Dermis blood vessel endothelial cell (primary cell): ENCODE data around the gene MRPS24. TPM values are rescaled to one million over a fixed set of nuclear protein-coding genes. Genes with fewer than 3 reads are reported as not detected.
"Not testable (repeated sequence)": the region's sequence is repeated elsewhere in the genome, so short reads cannot be mapped to it uniquely, and the experiment has no call there.

Experiments used
- DNase-seq: peaks from one replicate; pipeline ENCODE4 v3.0.0; 2010
- total RNA-seq: library from RNA; depleted of rRNA; stranded (reverse); fragments of >200 nt; gene quantifications from 2 replicates; pipeline ENCODE4 v1.2.3, GENCODE V29; 2014

Gene MRPS24
- total RNA-seq = 56.5 and 88.3 TPM in 2 replicates

DNA sequence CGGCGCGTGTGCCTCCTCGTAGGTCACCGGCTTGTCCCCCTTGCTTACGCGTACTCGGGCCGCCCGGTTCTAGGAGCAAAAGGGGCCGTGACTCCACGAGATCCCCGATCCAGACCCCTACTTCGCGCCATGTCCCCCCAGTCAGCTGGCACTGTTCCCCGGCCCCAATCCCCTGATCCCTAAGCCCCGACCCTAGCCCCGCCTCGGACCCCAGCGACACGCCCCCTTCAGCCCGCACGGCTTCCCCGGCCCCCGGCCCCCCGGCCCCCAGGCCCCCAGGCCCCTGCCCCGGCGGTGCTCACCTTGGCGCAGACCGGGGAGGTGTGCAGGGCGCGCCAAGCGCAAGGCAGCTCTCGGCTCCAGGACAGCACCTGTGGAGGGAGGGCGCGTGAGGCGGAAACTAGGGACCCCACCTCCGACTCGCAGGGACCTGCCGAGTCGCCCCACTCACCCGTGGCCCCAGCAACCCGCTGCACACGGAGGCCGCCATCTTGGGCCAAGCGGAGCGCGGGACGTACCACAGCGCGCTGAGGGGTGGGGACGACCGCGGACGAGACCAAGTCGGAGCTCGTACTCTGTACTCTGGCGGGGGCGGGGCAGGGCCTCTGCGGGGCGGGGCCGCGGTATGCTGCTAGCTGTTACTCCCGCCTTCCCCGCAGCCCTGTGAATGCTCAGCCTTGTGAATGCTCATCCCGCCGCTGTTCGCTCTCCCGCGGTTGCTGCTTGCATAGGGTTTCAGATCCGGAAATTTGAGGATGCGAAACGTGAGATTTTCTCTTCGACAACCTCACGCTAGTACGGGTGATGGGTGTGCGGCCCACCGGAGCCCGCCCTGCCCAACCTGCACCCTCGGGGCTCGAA is at the start of gene MRPS24:
Gene MRPS24 (minus strand): TSS at position 512 of the 861 bp plus-strand sequence. CDS start 22 bp downstream, at position 490.
- peak; percentile 97 for DNase-seq

DNA sequence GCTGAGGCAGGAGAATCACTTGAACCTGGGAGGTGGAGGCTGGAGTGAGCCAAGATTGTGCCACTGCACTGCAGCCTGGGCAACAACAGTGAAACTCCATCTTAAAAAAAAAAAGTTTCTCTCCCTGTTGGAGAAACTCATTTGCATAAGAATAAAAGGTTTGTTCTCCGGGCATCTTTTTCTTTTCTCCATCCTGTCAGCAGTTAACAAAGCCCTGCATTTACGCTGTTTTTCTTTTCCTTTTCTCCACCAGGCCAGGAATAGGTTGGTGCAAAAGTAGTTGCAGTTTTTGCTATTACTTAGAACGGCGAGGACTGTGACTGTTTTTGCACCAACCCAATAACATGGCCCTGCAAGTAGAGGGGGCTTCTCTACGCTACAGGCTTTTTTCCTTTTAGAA is 46.6 kb upstream of the MRPS24 start:
- no peak for DNase-seq

DNA sequence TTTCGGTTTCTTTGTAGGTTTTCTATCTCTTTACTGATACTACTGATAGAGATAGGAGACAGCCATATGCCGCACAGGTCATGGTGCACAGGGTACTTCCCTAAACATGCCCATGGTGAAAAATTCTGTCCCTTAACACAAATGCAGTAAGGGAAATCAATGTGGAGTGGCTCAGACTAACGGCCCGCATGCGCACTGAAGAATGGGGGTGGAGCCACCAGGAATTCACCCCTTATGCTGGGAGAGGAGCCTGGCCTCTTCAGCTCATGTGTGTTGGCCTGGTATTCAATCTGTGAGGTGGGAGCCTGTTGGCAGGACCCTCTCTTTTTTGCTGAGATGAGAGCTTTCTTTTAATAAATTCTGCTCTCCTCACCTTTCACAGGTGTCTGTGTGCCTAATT is 45.5 kb upstream of the MRPS24 start:
- DNase-seq = no peak

DNA sequence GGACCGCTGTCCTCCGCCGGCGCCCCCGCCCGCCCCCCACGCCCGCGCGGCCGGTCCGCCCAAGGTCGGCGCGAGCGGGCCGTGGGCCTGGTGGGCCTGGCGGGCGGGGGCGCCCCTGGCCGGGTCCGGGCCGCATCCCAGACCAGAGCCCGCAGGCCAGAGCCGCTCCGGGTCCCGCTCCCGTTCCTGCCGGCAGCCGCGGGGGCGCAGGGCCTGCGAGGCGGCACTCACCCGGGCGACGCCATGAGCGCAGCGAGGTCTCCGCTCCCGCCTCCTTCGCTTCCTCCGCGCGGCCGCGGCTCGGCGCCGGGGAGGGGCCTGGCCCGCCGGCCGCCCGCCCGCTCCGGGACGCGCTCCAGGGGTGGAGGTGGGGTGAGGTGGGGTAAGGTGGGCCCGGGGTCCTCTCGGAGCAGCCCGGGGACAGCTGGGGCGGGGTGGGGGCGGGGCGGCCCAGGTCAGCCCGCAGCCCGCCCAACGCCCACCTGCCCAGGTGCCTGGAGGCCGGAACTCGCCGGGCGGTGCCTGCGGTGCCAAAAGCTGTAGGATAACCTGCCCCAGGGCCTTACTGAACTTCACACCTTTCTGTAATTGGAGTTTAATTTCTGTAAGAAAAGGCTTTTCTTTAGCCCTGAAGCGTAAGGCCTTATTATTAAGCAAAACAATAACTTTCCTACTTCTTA is 37.2 kb upstream of the MRPS24 start, which contains the start of gene URGCP:
Gene URGCP (minus strand): TSS at position 266 of the 680 bp plus-strand sequence. CDS start 21 bp downstream, at position 245.
- peak; percentile 56 for DNase-seq

DNA sequence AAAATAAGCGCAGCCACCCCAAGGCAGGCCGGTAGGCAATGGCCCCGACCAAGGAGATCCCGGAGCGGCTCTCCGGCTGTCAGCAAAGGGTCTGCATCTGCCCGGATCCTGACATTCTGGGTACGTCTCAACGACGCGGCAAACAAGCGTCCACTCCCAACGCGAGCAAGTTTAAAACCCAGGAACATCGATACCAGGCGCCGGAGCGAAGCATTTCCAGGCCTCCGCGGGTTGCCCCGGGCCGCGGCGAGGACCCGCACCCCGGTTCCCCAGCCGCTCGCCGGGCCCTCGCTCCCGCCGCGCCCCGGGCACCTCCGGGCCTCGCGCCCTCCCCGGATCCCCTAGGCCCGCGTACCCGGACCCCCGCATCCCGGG is 36.6 kb upstream of the MRPS24 start:
- peak; percentile 60 for DNase-seq

DNA sequence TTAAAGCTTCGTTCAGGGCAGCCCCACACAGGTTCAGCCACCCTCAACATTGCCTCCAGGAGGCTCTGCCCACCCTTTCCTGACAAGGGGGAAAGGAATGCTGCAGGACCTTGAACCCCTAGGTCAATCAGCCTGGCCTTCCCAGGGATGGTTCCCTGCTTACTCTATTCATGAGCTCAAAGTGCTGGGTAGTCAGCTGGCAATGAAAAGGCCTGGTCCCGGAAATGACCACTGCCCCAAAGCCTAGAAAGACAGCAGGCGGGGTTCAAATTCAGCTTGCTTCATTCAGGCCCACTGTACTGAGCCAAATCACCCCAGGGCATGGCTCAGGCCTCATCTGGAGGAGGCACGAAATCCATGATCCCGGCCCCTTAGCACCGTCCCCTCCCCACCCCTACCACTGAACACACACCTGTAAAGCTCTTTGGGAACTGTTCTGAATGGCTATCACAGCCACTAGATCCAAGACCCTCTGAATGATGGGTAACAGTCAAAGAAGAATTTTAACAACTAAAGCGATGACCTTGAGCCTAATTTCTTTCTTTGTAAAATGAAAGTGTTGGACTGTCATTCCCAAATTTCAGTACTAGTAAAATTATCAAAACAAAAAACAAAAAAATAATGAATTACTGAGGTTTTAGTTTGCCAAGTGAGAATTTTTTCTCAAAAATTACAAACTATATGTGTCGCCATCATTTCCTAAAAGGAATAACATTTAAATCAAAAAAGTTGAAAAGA is 36.1 kb upstream of the MRPS24 start:
- DNase-seq = peak; percentile 26

DNA sequence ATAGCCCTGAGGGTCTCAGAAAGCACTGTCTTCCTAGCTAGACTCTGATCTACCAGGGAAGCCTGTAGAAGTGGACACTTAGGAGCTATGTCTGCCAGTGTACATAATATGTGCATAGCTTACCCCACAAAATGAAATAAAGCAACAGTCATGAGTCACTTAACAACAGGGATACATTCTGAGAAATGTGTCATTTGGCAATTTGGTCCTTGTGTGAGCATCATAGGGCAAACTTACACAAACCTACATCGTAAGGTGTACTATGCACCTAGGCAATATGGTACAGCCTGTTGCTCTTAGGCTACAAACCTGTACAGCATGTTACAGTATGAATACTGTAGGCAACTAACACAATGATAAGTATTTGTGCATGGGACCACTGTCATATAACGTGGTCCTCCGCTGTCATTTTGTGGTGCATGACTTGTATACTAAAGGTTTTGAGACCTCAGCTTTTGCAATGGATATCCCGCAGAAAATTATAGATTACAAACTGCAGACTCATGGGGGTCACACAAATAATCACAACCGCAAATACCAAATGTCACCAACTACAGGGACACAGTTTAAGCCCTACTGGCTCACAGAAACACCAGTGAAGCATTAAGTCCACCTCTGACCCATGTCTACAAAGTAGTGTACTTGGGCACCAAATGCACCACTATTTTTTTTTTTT is 35.4 kb upstream of the MRPS24 start:
- no peak for DNase-seq

DNA sequence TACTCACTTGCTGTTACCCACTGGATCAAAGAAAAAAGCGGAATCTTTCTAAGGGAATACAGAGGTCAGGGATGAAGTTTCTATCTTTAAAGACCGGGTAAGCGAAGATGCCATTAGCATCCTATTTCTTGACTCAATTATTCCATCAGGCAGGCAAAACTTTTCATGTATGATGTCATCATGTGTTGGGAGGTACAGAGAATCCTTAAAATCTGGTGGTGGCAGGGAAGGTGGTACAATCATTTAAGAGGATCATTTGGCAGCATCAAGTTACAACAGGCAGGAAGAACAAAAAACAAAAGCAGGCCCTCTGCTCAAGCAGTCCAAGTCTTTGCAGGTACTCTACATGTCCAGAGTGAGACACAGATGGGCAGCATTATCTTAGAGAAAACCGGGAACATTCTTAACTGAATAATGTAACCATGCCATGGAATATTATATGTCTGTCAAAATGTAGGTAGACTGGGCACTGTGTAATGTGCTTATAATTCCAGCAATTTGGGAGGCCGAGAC is 33.3 kb upstream of the MRPS24 start:
- no peak for DNase-seq

DNA sequence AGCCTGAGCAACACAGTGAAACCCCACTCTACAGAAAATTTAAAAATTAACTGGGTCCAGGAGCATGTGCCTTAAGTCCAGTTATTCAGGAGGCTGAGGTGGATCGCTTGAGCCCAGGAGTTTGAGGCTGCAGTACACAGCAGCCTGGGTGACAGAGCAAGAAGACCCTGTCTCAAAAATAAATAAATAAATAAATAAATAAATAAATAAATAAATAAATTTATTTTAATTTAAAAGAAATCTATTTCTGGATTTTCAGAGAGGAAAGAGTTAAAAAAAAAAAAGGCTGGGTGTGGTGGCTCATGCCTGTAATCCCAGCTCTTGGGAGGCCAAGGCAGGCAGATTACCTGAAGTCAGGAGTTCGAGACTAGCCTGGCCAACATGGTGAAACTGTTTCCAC is 29.3 kb upstream of the MRPS24 start:
- DNase-seq = not testable (repeated sequence)

DNA sequence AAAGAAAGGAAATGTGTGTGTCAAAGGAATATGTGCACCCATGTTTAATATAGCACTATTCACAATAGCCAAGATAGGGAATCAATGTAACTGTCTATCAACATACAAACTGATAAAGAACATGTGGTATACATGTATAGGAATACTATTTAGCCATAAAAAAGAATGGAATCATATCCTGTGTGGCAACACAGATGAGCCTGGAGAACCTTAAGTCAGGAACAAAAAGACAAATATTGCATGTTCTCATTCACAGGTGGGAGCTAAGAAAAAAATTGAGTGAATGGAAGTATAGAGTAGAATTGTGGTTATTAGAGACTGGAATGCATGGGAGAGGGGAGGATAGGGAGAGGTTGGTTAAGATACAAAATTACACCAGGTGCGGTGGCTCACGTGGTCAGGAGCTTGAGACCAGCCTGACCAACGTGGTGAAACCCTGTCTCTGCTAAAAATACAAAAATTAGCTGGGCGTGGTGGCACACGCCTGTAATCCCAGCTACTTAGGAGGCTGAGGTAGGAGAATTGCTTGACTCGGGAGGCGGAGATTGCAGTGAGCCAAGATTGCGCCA is 26.6 kb upstream of the MRPS24 start:
- DNase-seq = no peak

DNA sequence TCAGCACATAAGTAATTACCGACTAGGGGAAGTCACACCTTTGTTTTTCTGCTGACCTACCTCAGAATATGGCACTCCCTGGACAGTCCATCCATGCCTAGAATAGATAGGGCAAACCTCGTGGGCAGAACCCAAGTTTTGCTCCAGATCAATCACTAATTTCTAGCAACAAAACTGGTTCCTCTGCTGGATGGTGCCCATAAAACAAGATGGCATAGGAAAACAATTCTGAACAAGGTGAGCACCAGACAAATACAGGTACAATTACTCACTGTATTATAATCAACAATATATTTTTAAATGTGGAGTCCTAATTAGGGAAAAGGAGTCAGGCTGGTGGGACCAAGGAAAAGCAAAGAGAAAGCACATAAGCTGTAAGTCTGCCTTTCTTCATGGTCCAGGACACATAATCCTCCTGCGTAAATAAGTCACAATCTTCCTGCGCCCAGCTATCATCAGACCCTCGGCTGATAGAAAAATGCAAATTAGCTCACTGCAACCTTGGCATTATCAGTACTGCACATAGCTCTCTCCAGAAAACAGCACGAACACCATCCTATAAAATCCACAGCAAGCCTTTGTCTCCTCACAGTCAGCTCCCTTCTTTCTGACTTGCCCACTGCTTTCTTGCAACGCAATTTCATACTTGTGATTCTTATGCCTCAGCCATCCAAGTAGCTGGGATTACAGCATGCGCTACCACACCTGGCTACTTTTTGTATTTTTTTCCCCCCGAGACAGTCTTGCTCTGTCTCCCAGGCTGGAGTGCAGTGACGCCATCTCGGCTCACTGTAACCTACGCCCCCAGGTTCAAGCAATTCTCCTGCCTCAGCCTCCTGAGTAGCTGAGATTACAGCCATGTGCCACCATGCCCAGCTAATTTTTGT is 22.0 kb upstream of the MRPS24 start:
- DNase-seq = no peak

DNA sequence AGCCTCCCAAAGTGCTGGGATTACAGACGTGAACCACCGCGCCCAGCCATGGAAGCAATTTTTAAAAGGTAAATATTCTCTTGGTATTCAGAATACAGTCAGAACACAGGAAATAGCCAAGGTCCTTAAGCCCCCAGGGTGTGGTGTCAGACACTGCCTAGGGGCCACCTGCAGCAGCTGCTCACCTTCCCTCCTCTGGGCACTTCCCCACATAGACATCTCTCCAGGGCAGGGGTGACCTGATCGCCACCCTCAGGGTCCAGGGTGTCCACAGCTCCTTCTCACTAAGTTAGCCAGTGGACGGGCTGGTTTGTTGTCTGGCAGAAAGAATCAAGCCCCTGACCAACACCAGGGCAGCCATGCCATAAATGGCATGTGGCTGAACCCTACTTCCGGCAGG is 21.2 kb upstream of the MRPS24 start:
- no peak for DNase-seq

DNA sequence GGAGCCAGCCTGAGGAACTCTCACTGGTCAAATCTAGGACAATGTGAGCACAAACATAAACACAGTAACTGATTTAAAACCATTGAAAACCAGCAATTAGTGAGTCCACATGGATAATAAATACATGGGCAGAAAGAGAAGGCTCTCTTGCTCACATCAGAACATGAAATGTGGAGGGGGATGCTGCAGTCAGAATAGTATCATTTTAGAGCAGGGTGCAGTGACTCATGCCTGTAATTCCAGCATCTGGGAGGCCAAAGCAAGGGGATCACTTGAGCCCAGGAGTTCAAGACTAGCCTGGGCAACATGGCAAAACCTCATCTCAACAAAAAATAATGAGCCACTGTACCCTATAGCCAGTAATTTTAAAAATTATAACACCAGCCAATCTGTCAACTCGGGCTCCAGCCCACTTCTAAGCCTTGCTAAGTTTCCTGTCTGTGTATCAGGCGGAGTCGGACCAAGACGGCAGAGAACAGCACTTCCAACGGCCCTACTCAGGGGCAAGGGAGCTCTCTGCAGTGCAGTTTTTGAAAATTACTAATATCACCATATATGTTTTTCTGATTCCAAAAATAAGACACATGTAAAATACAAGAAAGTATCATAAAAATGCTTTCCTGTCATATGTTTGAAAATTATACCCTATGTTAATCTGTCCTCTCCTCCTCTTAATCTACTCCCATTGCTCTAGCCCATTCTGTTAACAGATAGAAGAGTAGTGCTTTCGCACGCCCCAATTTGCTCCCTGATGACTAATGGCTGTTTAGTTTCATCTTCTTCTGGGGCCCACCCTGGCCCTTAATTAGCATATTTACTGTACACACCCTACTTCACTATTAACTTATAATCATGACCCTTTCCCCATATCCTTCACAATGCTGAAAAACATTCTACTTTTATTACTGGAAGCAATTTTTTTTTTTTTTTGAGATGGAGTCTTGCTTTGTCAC is 20.0 kb upstream of the MRPS24 start:
- DNase-seq = no peak

DNA sequence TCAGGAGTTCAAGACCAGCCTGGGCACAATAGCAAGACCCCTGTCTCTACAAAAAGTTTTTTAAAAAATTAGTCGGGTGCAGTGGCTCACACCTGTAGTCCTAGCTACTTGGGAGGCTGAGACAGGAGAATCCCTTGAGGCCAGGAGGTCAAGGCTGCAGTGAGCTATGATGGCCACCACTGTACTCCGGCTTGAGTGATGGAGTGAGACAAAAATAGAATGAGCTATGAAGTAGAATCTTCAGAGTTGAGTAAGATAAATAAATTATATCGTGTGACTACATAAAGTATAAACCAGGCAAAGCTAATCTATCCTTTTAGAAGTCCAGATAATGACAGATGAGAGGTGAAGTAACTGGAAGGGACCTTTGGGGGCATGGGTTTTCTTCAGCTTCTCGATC is 15.3 kb upstream of the MRPS24 start:
- no peak for DNase-seq

DNA sequence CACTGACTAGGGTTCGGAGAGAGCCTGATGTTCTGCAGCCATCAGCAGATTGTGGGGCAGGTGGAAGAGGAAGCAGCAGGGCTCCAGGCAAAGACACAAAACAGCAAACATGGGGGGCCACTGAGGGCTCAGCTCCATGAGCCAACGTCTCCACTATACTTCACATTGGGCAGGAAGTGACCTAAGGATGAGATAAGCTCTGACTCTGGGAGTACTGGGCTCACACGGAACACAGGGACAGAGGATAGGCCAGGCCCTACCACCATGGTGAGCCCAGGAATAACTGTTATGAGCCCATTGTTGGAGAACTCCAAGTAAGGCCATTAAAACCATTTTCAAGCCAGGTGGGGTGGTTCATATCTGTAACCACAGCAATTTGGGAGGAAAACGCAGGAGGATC is 14.9 kb upstream of the MRPS24 start:
- peak; percentile 26 for DNase-seq

DNA sequence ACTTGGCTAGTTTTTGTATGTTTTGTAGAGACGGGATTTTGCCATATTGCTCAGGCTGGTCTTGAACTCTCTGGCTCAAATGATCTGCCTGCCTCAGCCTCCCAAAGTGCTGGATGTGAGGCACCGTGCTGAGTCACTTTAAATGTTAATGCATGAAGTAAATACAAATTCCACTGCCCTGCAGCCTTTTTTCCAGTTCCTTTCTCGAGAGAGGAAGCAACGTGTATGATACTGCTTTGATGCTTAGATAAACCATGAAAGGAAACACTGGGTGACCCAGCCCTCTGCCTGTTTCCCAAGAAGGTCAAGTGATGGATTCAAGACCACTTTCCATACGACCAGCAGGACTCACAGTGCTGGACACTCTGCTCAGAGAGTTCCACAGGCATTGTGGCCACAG is 11.3 kb upstream of the MRPS24 start:
- DNase-seq = peak; percentile 84

DNA sequence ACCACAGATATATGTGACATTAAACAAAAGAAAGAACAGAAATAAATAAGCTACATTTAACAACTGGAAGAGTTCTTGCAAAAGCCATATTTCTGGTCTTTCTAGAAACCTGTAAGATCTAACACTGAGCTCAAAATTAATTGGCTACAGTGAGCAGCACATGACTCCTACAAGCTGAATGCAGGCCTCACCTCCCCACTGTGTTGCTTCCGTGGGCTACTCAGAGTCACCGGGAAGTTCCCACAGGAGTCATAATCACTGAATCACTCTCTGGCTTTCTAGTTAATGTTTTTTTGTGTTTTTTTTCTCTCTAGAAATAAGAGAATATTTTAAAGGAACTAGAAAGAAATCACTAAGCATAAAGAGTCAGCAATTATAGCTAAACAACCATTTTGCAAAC is 10.2 kb upstream of the MRPS24 start:
- peak; percentile 84 for DNase-seq

DNA sequence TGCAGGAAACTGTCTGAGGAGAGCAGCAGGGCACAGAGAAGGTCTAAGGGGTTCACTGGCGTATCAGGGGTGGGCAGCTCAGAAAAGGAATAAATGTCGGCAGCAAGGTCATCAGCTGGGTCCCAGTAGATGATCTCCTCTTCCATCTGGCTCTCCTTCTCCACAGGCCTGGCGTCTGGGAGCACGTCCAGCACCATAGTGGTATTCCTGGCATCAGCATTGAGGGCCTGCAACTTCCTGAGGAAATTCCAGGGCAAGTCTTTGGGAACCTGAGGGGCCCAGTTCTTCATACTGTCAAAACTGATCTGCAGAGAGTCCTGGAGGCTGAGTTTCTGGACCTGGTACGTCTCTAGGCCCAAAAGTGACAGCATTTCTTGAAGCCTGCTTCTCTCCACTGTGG is 9.6 kb upstream of the MRPS24 start:
- DNase-seq = peak; percentile 79

DNA sequence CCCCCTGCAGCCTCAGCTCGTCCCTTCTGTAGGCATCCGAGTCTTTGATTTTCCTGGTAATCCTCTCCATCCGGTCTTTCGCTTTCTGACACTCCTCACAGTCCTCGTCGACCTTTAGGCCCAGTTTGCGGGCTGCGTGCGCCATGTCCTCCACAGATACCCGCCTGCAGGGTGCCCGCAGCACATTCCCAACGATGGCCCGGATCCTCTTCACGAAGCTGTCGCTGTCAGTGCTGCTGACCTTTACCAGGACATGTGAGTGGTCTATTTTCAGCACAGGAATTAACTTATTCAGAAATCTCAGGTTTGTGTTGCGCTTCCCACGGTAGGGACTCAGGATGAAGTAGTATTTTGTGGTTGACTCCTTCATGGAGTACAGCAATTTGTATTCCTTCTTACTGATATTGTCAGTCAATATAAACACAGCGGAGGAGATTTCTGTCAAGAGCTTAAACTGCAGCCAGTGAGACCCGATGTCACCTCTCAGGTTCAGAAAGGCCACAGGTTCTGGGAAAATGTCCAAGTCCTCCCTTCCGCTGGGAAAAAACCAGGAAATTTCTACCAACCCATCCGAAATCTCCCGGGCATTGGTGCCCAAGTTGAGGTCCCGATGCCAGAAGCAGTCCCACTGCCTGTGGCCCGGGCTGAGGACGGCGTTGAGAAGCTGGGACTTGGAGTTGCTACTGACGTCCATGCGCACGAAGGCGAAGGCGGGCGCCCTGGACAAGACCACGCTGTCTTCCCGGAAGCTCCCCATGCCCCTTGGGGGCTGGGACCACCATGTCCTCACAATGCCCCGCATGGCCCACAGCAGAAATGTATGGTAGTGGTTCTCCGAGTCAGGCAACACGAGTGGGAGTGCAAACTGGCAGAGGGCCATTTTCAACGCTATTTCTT is 8.9 kb upstream of the MRPS24 start:
- no peak for DNase-seq
